LNCaP clone FGC (cell line): ENCODE results near the gene MPHOSPH8.
"Not testable (repeated sequence)": the region's sequence is repeated elsewhere in the genome, so short reads cannot be mapped to it uniquely, and the experiment has no call there.

Experiments used
- DNase-seq: peaks from one replicate; pipeline ENCODE4 v3.0.0-alpha.2; 2011; ENCODE audit warnings: low read depth
- H3K4me3 ChIP-seq: 2 replicates; pipeline ENCODE4 v1.5.1; 2011; ENCODE audit warnings: mild to moderate bottlenecking, low read depth, low read length, control low read depth
- TF ChIP-seq, protein P1 (sequence below): IDR thresholded peaks from 2 replicates; pipeline ENCODE4 v1.5.1; 2012; ENCODE audit warnings: mild to moderate bottlenecking; ENCODE audit not compliant: control insufficient read depth, insufficient read depth; ENCODE audit errors: extremely low read depth

The MPHOSPH8 gene

DNA sequence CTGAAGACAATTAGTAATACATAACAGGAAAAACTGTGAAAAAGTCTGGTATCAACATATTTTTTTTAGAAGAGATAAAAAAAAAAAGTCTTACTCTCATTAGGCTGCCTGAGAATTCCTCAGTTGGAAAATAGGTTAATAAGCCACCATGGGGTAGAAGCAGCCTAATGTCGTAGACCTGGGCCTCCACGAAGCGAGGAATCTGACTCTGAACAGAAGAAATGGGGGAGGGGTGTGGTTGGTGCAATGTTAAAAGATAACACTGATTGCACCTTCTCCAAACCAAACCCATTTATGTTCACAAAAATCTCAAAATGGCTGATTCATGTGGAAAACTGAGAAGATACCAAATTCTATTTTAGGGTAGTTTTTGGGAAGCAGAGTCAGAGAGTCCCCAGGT lies 62.4 kb downstream of the MPHOSPH8 start:
- DNase-seq, result no peak
- TF ChIP-seq, protein P1, sequence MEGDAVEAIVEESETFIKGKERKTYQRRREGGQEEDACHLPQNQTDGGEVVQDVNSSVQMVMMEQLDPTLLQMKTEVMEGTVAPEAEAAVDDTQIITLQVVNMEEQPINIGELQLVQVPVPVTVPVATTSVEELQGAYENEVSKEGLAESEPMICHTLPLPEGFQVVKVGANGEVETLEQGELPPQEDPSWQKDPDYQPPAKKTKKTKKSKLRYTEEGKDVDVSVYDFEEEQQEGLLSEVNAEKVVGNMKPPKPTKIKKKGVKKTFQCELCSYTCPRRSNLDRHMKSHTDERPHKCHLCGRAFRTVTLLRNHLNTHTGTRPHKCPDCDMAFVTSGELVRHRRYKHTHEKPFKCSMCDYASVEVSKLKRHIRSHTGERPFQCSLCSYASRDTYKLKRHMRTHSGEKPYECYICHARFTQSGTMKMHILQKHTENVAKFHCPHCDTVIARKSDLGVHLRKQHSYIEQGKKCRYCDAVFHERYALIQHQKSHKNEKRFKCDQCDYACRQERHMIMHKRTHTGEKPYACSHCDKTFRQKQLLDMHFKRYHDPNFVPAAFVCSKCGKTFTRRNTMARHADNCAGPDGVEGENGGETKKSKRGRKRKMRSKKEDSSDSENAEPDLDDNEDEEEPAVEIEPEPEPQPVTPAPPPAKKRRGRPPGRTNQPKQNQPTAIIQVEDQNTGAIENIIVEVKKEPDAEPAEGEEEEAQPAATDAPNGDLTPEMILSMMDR, result no peak
- H3K4me3 ChIP-seq, result no peak overlapping the region

DNA sequence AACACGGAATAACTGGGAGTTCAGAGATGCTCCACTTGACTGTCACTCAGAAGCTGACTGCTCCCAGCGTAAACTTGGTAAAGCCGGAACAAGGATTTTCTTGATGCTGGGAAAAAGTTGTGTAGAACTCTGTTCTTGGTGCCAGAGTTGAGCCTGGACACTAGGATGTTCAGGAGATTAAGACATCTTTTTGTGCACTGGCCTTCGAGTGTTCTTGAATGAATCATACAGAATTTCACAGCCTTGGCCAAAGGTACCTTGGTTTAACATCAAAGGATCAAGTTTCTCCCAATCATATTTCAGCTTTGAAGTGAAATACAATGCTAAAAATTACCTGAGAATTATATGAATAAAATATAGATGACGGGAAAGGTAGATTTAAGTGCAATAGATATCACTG lies 67.5 kb downstream of the MPHOSPH8 start:
- not testable (repeated sequence) for DNase-seq, H3K4me3 ChIP-seq

DNA sequence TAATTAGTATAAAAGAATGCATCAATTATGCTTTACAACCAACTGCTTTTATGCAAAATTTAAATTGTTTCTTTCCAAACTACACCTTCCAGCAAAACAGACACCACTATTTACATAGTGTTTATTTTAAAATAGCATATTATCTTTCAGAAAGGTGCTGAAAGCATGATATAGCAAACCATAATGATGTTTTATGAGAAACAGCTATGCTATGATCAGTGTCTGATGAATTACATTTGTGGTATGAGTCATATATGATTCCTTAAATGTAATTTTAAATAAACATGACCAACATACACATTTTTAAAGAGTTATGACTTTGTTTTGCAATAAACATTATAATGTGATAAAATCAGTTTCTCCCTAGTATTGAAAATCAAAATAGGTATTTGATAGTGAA lies 68.2 kb downstream of the MPHOSPH8 start:
- DNase-seq, H3K4me3 ChIP-seq: not testable (repeated sequence)

DNA sequence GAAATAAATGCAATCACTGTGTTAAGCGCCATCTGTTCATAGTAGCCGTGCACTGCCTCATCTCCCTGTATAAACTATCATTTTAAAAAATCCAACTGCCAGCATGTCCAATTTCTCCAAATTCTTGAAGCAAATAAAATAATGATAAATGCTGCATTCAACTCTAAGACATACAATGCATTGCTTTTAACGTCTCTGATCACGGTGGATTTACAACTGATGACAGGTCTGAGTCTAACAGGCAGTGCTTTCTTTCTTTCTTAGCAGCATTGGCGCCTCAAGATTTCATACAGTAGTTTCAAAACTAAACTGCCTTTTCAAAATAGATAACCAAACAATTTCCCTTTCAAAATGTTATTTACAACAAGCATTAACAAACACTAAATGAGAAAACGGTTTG lies 70.8 kb downstream of the MPHOSPH8 start:
- DNase-seq, result not testable (repeated sequence)

DNA sequence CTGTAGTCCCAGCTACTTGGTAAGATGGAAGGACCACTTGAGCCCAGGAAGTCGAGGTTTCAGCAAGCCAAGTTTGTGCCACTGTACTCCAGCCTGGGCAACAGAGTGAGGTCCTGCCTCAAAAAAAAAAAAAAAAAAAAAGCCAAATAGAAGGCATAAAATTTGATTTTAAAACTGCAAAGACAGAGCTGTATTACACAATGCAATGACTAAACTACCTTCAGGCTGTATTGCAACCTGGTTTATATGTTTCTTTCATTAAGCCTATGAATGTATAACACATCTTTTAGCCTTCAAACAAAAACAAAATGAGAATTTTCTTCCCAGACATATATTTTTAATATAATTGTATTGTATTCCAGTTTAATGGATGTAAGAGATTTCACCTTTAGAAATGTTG lies 75.6 kb downstream of the MPHOSPH8 start:
- DNase-seq, H3K4me3 ChIP-seq: not testable (repeated sequence)

More for the DNA sequence above, 70.8 kb downstream of the MPHOSPH8 start:
- H3K4me3 ChIP-seq, result not testable (repeated sequence)

DNA sequence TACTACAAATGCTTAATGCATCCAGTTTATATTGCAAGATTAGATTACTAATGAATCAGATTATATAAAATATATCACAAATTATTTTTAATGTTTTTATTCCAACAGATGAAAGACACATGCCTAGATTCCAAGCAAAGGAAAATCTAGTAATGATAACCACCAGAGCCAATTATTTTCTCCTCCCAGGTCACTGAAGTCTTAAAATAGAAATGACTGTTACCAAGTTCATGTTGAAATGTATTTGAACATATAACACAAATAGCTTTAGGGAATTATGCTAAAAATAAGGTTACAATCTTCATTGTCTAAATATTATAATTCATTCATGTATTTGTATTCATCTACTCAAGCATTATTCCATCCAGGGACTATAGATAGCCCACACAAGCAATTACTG lies 76.3 kb downstream of the MPHOSPH8 start:
- not testable (repeated sequence) for H3K4me3 ChIP-seq, DNase-seq

DNA sequence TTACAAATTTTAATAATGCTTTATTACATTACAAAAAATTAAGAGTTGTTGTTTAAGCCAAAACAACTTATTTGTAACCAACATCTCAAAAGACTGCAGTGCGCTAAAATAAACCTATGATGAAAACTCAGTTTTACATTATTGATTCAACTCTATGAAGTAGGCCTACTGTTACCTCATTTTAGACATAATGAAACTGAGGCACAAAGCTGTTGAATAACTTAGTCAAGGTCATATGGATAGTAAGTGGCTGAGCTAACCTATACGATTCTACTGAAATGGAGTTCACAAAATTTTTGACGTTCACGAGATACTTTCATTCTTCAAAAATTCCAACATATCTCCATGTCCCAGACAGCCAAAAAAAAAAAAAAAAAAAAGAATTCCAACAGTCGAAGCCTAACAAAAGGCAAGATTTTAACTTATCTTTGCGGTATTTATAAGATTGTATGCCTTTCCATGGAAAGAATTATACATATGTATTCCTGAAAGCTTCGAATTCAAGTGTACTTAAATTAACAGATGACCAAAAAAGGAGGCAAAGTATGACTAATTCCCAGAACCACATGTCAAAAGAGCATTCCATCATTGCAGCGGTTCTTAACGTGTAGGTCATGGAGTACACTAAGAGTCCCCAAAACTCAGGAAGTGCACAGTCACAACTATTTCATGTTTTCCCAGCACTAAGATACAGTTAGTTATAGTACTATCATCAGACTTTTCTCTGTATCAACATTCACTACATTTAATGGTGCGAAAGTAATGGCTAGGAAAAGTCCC lies 79.9 kb downstream of the MPHOSPH8 start:
- no peak for DNase-seq

DNA sequence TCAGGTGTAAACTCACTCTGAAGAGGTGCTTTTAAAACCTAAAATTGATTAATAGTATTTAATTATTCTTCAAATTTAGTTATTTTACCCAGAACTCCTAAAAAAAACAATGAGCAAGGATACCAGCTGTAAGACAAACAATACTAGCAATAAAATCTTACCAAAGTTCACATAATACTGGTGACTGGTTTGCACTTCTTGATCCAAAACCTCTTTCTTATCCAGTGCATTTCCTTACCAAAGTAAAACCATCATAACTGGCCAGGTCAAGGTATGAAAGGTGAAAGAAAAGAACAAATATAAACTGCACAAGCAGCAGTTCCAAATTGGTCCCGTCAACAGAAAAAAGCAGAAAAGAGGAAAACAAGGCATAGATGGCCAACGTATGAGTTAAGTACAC lies 86.6 kb downstream of the MPHOSPH8 start:
- H3K4me3 ChIP-seq, result no peak overlapping the region
- TF ChIP-seq, protein P1, result no peak
- DNase-seq, result no peak

More for the DNA sequence above, 79.9 kb downstream of the MPHOSPH8 start:
- H3K4me3 ChIP-seq, result no peak overlapping the region
- TF ChIP-seq, protein P1, result no peak
